Upper lobe of left lung (tissue), 4 donors: ENCODE results near the gene GIMAP5.

Experiments
- CTCF ChIP-seq, 6 experiments: fragments of 450-650 bp in 4 of 6; fragments of 200-600 bp in 2 of 6; sonication (generic) in 2 of 6; IDR thresholded peaks; one replicate each; pipeline ENCODE4 v1.5.1; 2016 to 2019; ENCODE audit warnings: antibody characterized with exemption in 6 of 6
- POLR2A ChIP-seq, 4 donors: fragments of 450-650 bp; IDR thresholded peaks; one replicate each; pipeline ENCODE4 v1.5.1; 2016 to 2017; ENCODE audit warnings: antibody characterized with exemption in 4 of 4, mild to moderate bottlenecking in 2 of 4

- TF ChIP-seq CTCF (IDR thresholded peaks at IDR 0.05): no peak
- no peak for TF ChIP-seq POLR2A (IDR thresholded peaks at IDR 0.05)
These were observed 54.7 kb downstream of the GIMAP5 start for GRCh38 chr7:150791746-150792452.
